Measurements from ENCODE around the gene ZNF749.
A peak's percentile ranks its signal among the peaks of the same experiment; 100 is the strongest.

DNA sequence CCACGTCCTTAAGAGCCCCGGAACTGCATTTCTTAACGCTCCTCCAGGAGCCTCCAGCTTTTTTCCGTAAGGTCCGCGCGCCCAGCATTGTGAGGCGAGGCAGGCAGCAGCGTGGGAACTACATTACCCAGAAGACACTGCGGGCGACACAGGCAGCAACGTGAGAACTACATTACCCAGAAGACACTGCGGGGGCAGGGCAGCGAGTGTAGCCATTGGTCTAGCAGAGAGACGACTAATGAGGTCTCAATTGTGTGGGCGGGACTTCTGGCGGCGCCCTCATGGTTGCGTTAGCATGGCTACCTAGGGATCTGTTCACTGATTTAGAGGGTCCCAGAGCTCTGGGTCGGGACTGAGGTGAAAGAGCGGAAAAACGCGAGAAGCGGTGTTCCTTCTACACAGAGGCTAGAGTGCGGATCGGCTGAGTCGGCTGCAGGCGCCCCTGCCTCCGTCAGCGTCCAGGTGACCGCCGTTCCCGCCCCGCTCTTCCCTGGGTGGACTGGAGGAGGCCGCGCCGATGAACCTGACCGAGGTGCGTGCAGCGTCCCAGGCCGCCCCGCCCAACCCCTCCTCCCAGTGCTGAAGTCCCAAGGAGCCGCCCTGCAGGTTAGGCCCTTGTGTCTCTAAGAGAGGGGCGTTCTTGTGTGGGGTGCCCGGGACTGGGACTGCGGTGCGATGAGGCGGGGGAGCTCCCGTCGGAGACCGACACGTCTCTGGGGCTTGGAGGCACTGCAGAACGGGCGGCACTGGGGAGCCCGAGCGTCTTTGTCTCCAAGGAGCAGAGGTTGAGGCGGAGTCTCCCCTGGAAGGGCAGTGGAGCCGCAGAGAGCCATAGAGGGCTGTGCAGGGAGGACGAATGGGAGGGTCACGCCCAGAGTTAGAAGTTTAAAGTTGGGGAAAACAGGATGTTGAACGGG lies at the start of gene ZNF749:
- TF ChIP-seq POLR2AphosphoS5 (IDR thresholded peaks at IDR 0.05) (peak; percentile 68 to 87 (median 78)), POLR2A (IDR thresholded peaks at IDR 0.05) (no peak)
- TF ChIP-seq, protein P1, sequence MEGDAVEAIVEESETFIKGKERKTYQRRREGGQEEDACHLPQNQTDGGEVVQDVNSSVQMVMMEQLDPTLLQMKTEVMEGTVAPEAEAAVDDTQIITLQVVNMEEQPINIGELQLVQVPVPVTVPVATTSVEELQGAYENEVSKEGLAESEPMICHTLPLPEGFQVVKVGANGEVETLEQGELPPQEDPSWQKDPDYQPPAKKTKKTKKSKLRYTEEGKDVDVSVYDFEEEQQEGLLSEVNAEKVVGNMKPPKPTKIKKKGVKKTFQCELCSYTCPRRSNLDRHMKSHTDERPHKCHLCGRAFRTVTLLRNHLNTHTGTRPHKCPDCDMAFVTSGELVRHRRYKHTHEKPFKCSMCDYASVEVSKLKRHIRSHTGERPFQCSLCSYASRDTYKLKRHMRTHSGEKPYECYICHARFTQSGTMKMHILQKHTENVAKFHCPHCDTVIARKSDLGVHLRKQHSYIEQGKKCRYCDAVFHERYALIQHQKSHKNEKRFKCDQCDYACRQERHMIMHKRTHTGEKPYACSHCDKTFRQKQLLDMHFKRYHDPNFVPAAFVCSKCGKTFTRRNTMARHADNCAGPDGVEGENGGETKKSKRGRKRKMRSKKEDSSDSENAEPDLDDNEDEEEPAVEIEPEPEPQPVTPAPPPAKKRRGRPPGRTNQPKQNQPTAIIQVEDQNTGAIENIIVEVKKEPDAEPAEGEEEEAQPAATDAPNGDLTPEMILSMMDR (IDR thresholded peaks at IDR 0.05 in 8 of 11, conservative IDR thresholded peaks at IDR 0.05 in 3 of 11): peak in 1 of 11 experiments; percentile 19
